ENCODE results near the gene FBN1.

FBN1 gene

DNA sequence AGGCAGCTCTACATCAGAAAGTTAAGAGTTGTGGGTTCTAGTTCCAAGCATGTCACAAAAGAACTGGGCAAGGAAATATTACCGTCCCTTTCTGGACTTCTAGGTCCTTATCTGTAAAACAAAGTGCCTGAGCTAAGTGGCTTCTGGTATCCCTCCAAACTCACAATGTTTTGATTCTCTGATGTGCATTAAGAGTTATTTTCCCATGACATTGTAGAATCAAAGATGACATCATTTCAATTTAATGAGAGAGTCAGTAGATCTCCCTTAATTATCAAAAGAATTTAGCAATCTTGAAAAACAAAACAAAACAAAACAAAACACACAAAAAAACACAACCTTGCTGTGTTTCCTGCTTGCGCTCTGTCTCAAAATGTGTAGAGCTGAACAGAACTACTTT is 225.6 kb downstream of the FBN1 start:
- H3K4me3 ChIP-seq (ENCODE audit: extremely low read depth, insufficient read depth, low read length, poor library complexity, severe bottlenecking): no peak overlapping the region
- H3K27ac ChIP-seq (ENCODE audit: low read depth, low read length, severe bottlenecking): no peak overlapping the region
- peaks cover 18% of the 10 kb centered on the region for H3K4me1 ChIP-seq (ENCODE audit: control insufficient read depth, insufficient read depth, low read length, poor library complexity, severe bottlenecking)
- peaks cover 65% of the 10 kb centered on the region for H3K36me3 ChIP-seq (ENCODE audit: control insufficient read depth, insufficient read depth, low read length)
- H3K9me3 ChIP-seq (ENCODE audit: control insufficient read depth, low read length): no peaks in the 10 kb centered on the region
- WGBS, 2 experiments (ENCODE audit: insufficient coverage in 2 of 2): 78 to 100% methylated on average over 1 of the region's 2 CpGs

- peaks cover 51% of the 10 kb centered on the region for H3K36me3 ChIP-seq (ENCODE audit: control insufficient read depth, insufficient read depth, low read length)
- WGBS, 2 experiments (ENCODE audit: insufficient coverage in 2 of 2): 82 to 95% methylated on average over 2 of the region's 3 CpGs
Measured at GRCh38 chr15:48418343-48418742, 227.2 kb downstream of the FBN1 start.

DNA sequence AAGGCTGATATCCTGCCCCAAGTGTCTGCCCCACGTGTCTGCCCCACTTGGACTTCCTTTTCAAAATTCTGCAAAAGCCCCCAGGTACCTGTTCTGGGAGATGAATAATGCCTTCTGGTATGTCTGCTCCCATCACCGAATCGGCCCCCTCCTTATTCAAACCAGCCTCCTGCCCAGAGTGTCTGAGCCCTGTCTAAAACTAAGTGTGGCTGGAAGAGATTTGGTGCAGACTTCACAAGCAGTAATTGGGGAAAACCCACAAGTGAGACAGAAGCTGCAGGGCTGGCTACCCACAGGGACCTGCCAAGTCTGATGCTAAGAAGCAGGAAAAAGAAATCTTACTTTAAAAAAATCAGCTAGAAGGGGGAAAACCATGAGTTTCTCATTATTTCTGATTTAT is 229.2 kb downstream of the FBN1 start:
- Histone ChIP-seq H3K4me1 (ENCODE audit: control insufficient read depth, insufficient read depth, low read length, poor library complexity, severe bottlenecking) (peaks cover 7% of the 10 kb centered on the region), H3K27ac (ENCODE audit: low read depth, low read length, severe bottlenecking) (no peak overlapping the region), H3K36me3 (ENCODE audit: control insufficient read depth, insufficient read depth, low read length) (peaks cover 54% of the 10 kb centered on the region), H3K4me3 (ENCODE audit: extremely low read depth, insufficient read depth, low read length, poor library complexity, severe bottlenecking) (no peak overlapping the region), H3K9me3 (ENCODE audit: control insufficient read depth, low read length) (no peaks in the 10 kb centered on the region)
- 73 to 83% methylated on average over 1 of the region's 3 CpGs for WGBS, 2 experiments (ENCODE audit: insufficient coverage in 2 of 2)

More at GRCh38 chr15:48418343-48418742, 227.2 kb downstream of the FBN1 start:
- no peak overlapping the region for H3K27ac ChIP-seq (ENCODE audit: low read depth, low read length, severe bottlenecking)
- peaks cover 7% of the 10 kb centered on the region for H3K4me1 ChIP-seq (ENCODE audit: control insufficient read depth, insufficient read depth, low read length, poor library complexity, severe bottlenecking)
- no peaks in the 10 kb centered on the region for H3K9me3 ChIP-seq (ENCODE audit: control insufficient read depth, low read length)
- H3K4me3 ChIP-seq (ENCODE audit: extremely low read depth, insufficient read depth, low read length, poor library complexity, severe bottlenecking): no peak overlapping the region

GRCh38 chr15:48415036-48415886 is 230.2 kb downstream of the FBN1 start:
- 93 to 98% methylated on average over 11 to 12 of the region's 15 CpGs for WGBS, 2 experiments (ENCODE audit: insufficient coverage in 2 of 2)
- peaks cover 7% of the 10 kb centered on the region for H3K4me1 ChIP-seq (ENCODE audit: control insufficient read depth, insufficient read depth, low read length, poor library complexity, severe bottlenecking)
- no peaks in the 10 kb centered on the region for H3K9me3 ChIP-seq (ENCODE audit: control insufficient read depth, low read length)
- no peak overlapping the region for H3K27ac ChIP-seq (ENCODE audit: low read depth, low read length, severe bottlenecking)
- no peak overlapping the region for H3K4me3 ChIP-seq (ENCODE audit: extremely low read depth, insufficient read depth, low read length, poor library complexity, severe bottlenecking)
- peaks cover 53% of the 10 kb centered on the region for H3K36me3 ChIP-seq (ENCODE audit: control insufficient read depth, insufficient read depth, low read length)

GRCh38 chr15:48414015-48414414 is 231.5 kb downstream of the FBN1 start:
- Histone ChIP-seq H3K27ac (ENCODE audit: low read depth, low read length, severe bottlenecking) (no peak overlapping the region), H3K9me3 (ENCODE audit: control insufficient read depth, low read length) (no peaks in the 10 kb centered on the region), H3K36me3 (ENCODE audit: control insufficient read depth, insufficient read depth, low read length) (peaks cover 42% of the 10 kb centered on the region), H3K4me1 (ENCODE audit: control insufficient read depth, insufficient read depth, low read length, poor library complexity, severe bottlenecking) (peaks cover 7% of the 10 kb centered on the region), H3K4me3 (ENCODE audit: extremely low read depth, insufficient read depth, low read length, poor library complexity, severe bottlenecking) (no peak overlapping the region)
- no CpG with 5 or more reads among the region's 3 CpGs for WGBS, 2 experiments (ENCODE audit: insufficient coverage in 2 of 2)

- H3K4me1 ChIP-seq (ENCODE audit: control insufficient read depth, insufficient read depth, low read length, poor library complexity, severe bottlenecking): peaks cover 7% of the 10 kb centered on the region
- no peaks in the 10 kb centered on the region for H3K9me3 ChIP-seq (ENCODE audit: control insufficient read depth, low read length)
- 96 to 100% methylated on average over 1 to 5 of the region's 6 CpGs for WGBS, 2 experiments (ENCODE audit: insufficient coverage in 2 of 2)
- peaks cover 39% of the 10 kb centered on the region for H3K36me3 ChIP-seq (ENCODE audit: control insufficient read depth, insufficient read depth, low read length)
- H3K27ac ChIP-seq (ENCODE audit: low read depth, low read length, severe bottlenecking): no peak overlapping the region
- H3K4me3 ChIP-seq (ENCODE audit: extremely low read depth, insufficient read depth, low read length, poor library complexity, severe bottlenecking): no peak overlapping the region
Measured at GRCh38 chr15:48413304-48413703, 232.2 kb downstream of the FBN1 start.

DNA sequence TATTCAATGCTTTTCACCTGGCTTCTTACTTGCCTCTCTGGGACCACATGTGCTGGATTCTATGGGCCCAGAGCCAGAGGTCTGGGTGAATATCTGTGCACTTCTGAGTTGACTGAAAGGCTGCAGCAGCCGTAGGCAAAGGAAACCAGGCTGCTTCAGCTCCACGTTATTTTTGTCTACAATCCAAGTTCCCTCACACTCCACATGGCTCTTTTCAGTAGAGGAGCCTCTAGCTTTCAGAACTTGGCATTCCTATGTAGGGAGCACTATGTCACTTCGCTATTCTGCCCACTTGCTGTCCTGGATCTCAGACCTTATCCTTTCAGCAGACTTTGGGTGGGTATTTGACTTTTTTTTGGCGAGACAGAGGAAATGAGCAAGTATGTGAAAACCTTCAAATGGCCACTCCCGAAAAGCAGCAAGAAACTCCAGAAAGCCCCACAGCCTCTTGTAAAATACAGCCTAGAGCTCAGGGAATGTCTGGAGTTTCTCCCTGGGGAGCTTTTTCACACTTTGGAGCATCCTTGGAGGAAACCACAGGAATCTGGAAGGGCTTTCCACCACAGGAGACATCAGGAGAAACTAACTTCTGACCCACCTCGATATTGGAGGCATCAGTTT is 233.4 kb downstream of the FBN1 start:
- H3K4me3 ChIP-seq (ENCODE audit: extremely low read depth, insufficient read depth, low read length, poor library complexity, severe bottlenecking): no peak overlapping the region
- no peaks in the 10 kb centered on the region for H3K9me3 ChIP-seq (ENCODE audit: control insufficient read depth, low read length)
- no peak overlapping the region for H3K27ac ChIP-seq (ENCODE audit: low read depth, low read length, severe bottlenecking)
- 98% methylated on average over 5 of the region's 6 CpGs for WGBS, 2 experiments (ENCODE audit: insufficient coverage in 2 of 2)
- H3K4me1 ChIP-seq (ENCODE audit: control insufficient read depth, insufficient read depth, low read length, poor library complexity, severe bottlenecking): peaks cover 7% of the 10 kb centered on the region
- H3K36me3 ChIP-seq (ENCODE audit: control insufficient read depth, insufficient read depth, low read length): peaks cover 39% of the 10 kb centered on the region

- Histone ChIP-seq H3K9me3 (ENCODE audit: control insufficient read depth, low read length) (no peaks in the 10 kb centered on the region), H3K27ac (ENCODE audit: low read depth, low read length, severe bottlenecking) (no peak overlapping the region), H3K4me3 (ENCODE audit: extremely low read depth, insufficient read depth, low read length, poor library complexity, severe bottlenecking) (no peak overlapping the region), H3K36me3 (ENCODE audit: control insufficient read depth, insufficient read depth, low read length) (peaks cover 29% of the 10 kb centered on the region), H3K4me1 (ENCODE audit: control insufficient read depth, insufficient read depth, low read length, poor library complexity, severe bottlenecking) (no peaks in the 10 kb centered on the region)
- 100% methylated on average over 2 of the region's 2 CpGs; no CpG with 5 or more reads in 1 of the 2 experiments for WGBS, 2 experiments (ENCODE audit: insufficient coverage in 2 of 2)
Measured at GRCh38 chr15:48409623-48410022, 235.9 kb downstream of the FBN1 start.

DNA sequence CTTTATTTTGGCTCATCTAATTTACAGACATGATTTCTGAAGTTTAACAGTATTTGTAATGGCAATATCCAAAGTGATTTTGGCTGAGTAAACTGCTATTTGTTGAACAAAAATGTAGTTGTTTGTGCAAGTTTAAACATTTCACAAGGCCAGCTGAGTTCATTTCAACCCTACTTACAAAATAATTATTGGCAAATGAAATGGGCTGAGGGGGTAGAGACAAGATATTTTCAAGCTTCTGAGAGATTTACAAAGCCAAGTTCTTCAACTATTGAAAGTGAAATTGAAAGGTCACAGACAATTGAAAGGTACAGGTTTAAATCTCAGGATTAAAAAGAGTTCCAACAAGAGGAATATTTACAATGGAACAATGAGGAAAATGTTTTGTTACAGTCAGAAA is 237.2 kb downstream of the FBN1 start:
- H3K27ac ChIP-seq (ENCODE audit: low read depth, low read length, severe bottlenecking): no peak overlapping the region
- no peaks in the 10 kb centered on the region for H3K4me1 ChIP-seq (ENCODE audit: control insufficient read depth, insufficient read depth, low read length, poor library complexity, severe bottlenecking)
- no peak overlapping the region for H3K4me3 ChIP-seq (ENCODE audit: extremely low read depth, insufficient read depth, low read length, poor library complexity, severe bottlenecking)
- H3K9me3 ChIP-seq (ENCODE audit: control insufficient read depth, low read length): no peaks in the 10 kb centered on the region
- peaks cover 29% of the 10 kb centered on the region for H3K36me3 ChIP-seq (ENCODE audit: control insufficient read depth, insufficient read depth, low read length)

DNA sequence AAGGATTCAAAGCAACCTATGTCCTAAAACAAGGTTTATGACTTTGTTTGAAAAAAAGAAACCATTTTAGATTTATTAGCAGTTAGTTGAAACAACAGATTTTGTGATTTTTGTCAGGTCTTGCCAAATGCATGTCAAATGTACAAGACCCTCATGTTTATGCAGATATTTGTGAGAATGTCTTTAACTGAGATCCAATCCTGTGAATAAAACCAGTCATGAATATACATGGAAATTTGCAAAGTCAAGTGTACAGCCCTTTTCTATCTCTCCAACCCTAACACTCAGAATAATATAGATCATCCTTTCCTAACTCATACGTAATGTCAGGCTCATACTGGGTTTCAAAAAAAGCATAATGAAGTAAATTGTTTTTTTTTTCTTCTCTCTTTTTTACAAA is 237.9 kb downstream of the FBN1 start:
- WGBS, 2 experiments (ENCODE audit: insufficient coverage in 2 of 2): no CpG with 5 or more reads among the region's 1 CpG
- H3K4me1 ChIP-seq (ENCODE audit: control insufficient read depth, insufficient read depth, low read length, poor library complexity, severe bottlenecking): no peaks in the 10 kb centered on the region

DNA sequence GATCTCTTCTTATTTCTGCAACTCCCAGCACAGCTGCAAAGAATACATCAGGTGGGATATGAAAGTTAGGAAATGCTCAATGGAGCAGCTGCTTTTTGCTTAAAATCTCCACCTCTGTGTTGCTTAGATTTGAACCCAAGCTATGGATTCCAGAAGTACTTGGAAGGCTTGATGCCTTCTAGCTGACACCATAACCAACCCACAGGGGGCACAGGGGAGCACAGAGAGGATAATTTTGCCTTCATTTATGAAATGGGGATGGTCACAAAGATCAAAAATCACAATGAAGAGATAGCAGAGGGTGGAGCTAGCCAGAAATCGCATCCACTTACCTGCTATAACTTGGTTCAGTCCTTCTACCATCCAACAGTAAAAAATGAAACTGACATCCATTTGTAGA is 238.6 kb downstream of the FBN1 start:
- WGBS, 2 experiments (ENCODE audit: insufficient coverage in 2 of 2): no CpG with 5 or more reads among the region's 1 CpG
- Histone ChIP-seq H3K4me3 (ENCODE audit: extremely low read depth, insufficient read depth, low read length, poor library complexity, severe bottlenecking) (no peak overlapping the region), H3K27ac (ENCODE audit: low read depth, low read length, severe bottlenecking) (no peak overlapping the region), H3K4me1 (ENCODE audit: control insufficient read depth, insufficient read depth, low read length, poor library complexity, severe bottlenecking) (no peaks in the 10 kb centered on the region), H3K9me3 (ENCODE audit: control insufficient read depth, low read length) (no peaks in the 10 kb centered on the region), H3K36me3 (ENCODE audit: control insufficient read depth, insufficient read depth, low read length) (peaks cover 18% of the 10 kb centered on the region)

More for the DNA sequence above, 237.9 kb downstream of the FBN1 start:
- Histone ChIP-seq H3K36me3 (ENCODE audit: control insufficient read depth, insufficient read depth, low read length) (peaks cover 24% of the 10 kb centered on the region), H3K4me3 (ENCODE audit: extremely low read depth, insufficient read depth, low read length, poor library complexity, severe bottlenecking) (no peak overlapping the region), H3K27ac (ENCODE audit: low read depth, low read length, severe bottlenecking) (no peak overlapping the region), H3K9me3 (ENCODE audit: control insufficient read depth, low read length) (no peaks in the 10 kb centered on the region)
